Common myeloid progenitor, CD34-positive (primary cell): ENCODE data around the gene NXF3.
"Not testable (repeated sequence)": the region's sequence is repeated elsewhere in the genome, so short reads cannot be mapped to it uniquely, and the experiment has no call there.

Source experiments
- CTCF ChIA-PET: fragments of 350-600 bp; sonication (Branson Sonifier 250); formaldehyde crosslinking; loops from one replicate; lab custom pipeline; 2021; ENCODE audit warnings: antibody characterized with exemption; lab: Charles Lee
- POLR2A ChIA-PET: fragments of 350-600 bp; sonication (Branson Sonifier 250); formaldehyde crosslinking; loops from one replicate; lab custom pipeline; 2021; ENCODE audit warnings: antibody characterized with exemption; lab: Charles Lee
- DNase-seq, 3 donors: peaks; one replicate each; pipeline versions ENCODE4 v3.0.0 to v3.0.0-alpha.2; 2013
- H3K27ac ChIP-seq, 2 experiments: 1 replicate in 1 of 2; 2 replicates in 1 of 2; pipeline ENCODE4 v1.7.0; 2013; ENCODE audit warnings: inconsistent platforms in 2 of 2, low read length in 2 of 2, mild to moderate bottlenecking in 2 of 2, low read depth in 1 of 2, moderate library complexity in 1 of 2; ENCODE audit not compliant: severe bottlenecking in 2 of 2, insufficient read depth in 1 of 2, poor library complexity in 1 of 2
- H3K27me3 ChIP-seq, 5 experiments: replicated peaks in 2 of 5; 1 replicate in 3 of 5; 2 replicates in 2 of 5; pipeline versions ENCODE4 v1.6.1 to v1.7.0; 2013; ENCODE audit warnings: low read length in 4 of 5, mild to moderate bottlenecking in 2 of 5, moderate library complexity in 2 of 5, inconsistent platforms in 1 of 5; ENCODE audit not compliant: insufficient read depth in 5 of 5, control insufficient read depth in 4 of 5
- H3K36me3 ChIP-seq, 4 experiments: 1 replicate in 2 of 4; 2 replicates in 2 of 4; pipeline versions ENCODE4 v1.6.1 to v1.7.0; 2013; ENCODE audit warnings: low read length in 3 of 4, control low read depth in 1 of 4, mild to moderate bottlenecking in 1 of 4; ENCODE audit not compliant: control insufficient read depth in 4 of 4, insufficient read depth in 4 of 4
- H3K4me1 ChIP-seq, 4 experiments: 1 replicate in 3 of 4; 2 replicates in 1 of 4; pipeline versions ENCODE4 v1.6.1 to v1.7.1; 2013; ENCODE audit warnings: low read length in 3 of 4, mild to moderate bottlenecking in 3 of 4, control low read depth in 1 of 4, inconsistent platforms in 1 of 4, moderate library complexity in 1 of 4; ENCODE audit not compliant: control insufficient read depth in 4 of 4, insufficient read depth in 4 of 4; ENCODE audit errors: control extremely low read depth in 1 of 4
- H3K4me3 ChIP-seq, 7 experiments: 1 replicate in 4 of 7; 2 replicates in 3 of 7; pipeline versions ENCODE4 v1.5.1 to v1.7.0; 2013; ENCODE audit warnings: mild to moderate bottlenecking in 7 of 7, low read length in 6 of 7, moderate library complexity in 6 of 7, inconsistent platforms in 2 of 7, low read depth in 2 of 7, control low read depth in 1 of 7; ENCODE audit not compliant: insufficient read depth in 4 of 7, control insufficient read depth in 1 of 7; ENCODE audit errors: extremely low read depth in 1 of 7
- H3K9me3 ChIP-seq, 5 experiments: 1 replicate in 4 of 5; 2 replicates in 1 of 5; pipeline versions ENCODE4 v1.6.1 to v1.7.1; 2013; ENCODE audit warnings: low read length in 4 of 5, mild to moderate bottlenecking in 2 of 5, inconsistent platforms in 1 of 5, low read depth in 1 of 5, moderate library complexity in 1 of 5; ENCODE audit not compliant: control insufficient read depth in 4 of 5, insufficient read depth in 2 of 5; ENCODE audit errors: control extremely low read depth in 1 of 5
- WGBS: methylation state at CpG from one replicate; pipeline ENCODE4 v1.1.5; 2013; ENCODE audit not compliant: insufficient coverage; 5-methylcytosine and 5-hydroxymethylcytosine counted together

The NXF3 gene

GRCh38 chrX:103107227-103107737 lies 14.3 kb upstream of the NXF3 start:
- peaks cover 0 to 15% (median 0%) of the 10 kb centered on the region in 5 experiments for H3K9me3 ChIP-seq
- WGBS: 90% methylated on average over 11 of the region's 21 CpGs
- H3K36me3 ChIP-seq, DNase-seq, H3K27ac ChIP-seq, H3K4me1 ChIP-seq, H3K4me3 ChIP-seq, H3K27me3 ChIP-seq, CTCF ChIA-PET, POLR2A ChIA-PET: not testable (repeated sequence)

GRCh38 chrX:103104370-103104769 lies 11.4 kb upstream of the NXF3 start:
- H3K36me3 ChIP-seq, H3K4me3 ChIP-seq, H3K4me1 ChIP-seq, H3K27ac ChIP-seq, H3K27me3 ChIP-seq, DNase-seq, POLR2A ChIA-PET: not testable (repeated sequence)
- WGBS: 89% methylated on average over 15 of the region's 26 CpGs
- H3K9me3 ChIP-seq: peaks cover 0 to 14% (median 0%) of the 10 kb centered on the region in 5 experiments
- CTCF ChIA-PET: interaction anchor here (0.6 kb wide), 1 partner anchor 22 kb away, joined by 3 read pairs; no protein-coding TSS in a partner anchor

GRCh38 chrX:103103866-103104265 lies 10.9 kb upstream of the NXF3 start:
- WGBS: no CpG with 5 or more reads among the region's 2 CpGs
- H3K9me3 ChIP-seq, H3K36me3 ChIP-seq, DNase-seq, H3K27ac ChIP-seq, POLR2A ChIA-PET, H3K27me3 ChIP-seq, H3K4me1 ChIP-seq, H3K4me3 ChIP-seq: not testable (repeated sequence)
- CTCF ChIA-PET: interaction anchor here (0.6 kb wide), 1 partner anchor 21 kb away, joined by 3 read pairs; no protein-coding TSS in a partner anchor

- Histone ChIP-seq H3K9me3 (peaks cover 0 to 2% (median 0%) of the 10 kb centered on the region in 5 experiments), H3K4me3 (no peak overlapping the region), H3K27ac (no peak overlapping the region), H3K27me3 (peaks cover 0 to 3% (median 0%) of the 10 kb centered on the region in 5 experiments), H3K36me3 (no peaks in the 10 kb centered on the region), H3K4me1 (peaks cover 0 to 2% (median 0%) of the 10 kb centered on the region in 4 experiments)
- ChIA-PET POLR2A (no interaction called here), CTCF (no interaction called here)
- peak; percentile 5 to 34 (median 8) for DNase-seq
- WGBS: no CpG with 5 or more reads among the region's 3 CpGs
Observed at GRCh38 chrX:103101299-103102042, 8.5 kb upstream of the NXF3 start.

DNA sequence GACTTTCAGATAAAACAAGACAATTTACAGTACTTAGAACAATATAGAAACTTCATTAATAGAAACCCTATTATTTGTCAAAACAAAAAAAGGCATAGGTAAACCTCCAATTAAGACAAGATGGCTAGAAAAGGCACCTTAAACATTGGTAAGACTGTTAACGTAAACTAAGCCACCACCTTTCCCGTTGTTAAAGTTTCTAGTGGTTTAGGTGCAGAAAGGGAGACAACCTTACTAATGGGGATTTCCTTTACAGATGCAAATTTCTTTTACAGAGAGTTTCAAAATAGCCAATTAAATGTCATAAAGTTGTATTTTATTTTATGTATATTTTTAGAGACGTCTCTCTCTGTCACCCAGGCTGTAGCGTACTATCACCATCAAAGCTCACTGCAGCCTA lies 7.5 kb upstream of the NXF3 start:
- WGBS: 100% methylated on average over 1 of the region's 4 CpGs
- no peak for DNase-seq
- Histone ChIP-seq H3K27me3 (peaks cover 0 to 3% (median 0%) of the 10 kb centered on the region in 5 experiments), H3K9me3 (peaks cover 0 to 2% (median 0%) of the 10 kb centered on the region in 5 experiments), H3K4me3 (no peak overlapping the region), H3K27ac (no peak overlapping the region), H3K4me1 (peaks cover 0 to 2% (median 0%) of the 10 kb centered on the region in 4 experiments), H3K36me3 (no peaks in the 10 kb centered on the region)
- POLR2A ChIA-PET: no interaction called here
- CTCF ChIA-PET: no interaction called here

GRCh38 chrX:103099691-103100090 lies 6.7 kb upstream of the NXF3 start:
- DNase-seq: no peak
- CTCF ChIA-PET: no interaction called here
- peaks cover 0 to 3% (median 0%) of the 10 kb centered on the region in 5 experiments for H3K27me3 ChIP-seq
- no peak overlapping the region for H3K27ac ChIP-seq
- peaks cover 0 to 2% (median 0%) of the 10 kb centered on the region in 4 experiments for H3K4me1 ChIP-seq
- peaks cover 0 to 2% (median 0%) of the 10 kb centered on the region in 5 experiments for H3K9me3 ChIP-seq
- 80% methylated on average over 1 of the region's 4 CpGs for WGBS
- no peaks in the 10 kb centered on the region for H3K36me3 ChIP-seq
- POLR2A ChIA-PET: no interaction called here
- no peak overlapping the region for H3K4me3 ChIP-seq

DNA sequence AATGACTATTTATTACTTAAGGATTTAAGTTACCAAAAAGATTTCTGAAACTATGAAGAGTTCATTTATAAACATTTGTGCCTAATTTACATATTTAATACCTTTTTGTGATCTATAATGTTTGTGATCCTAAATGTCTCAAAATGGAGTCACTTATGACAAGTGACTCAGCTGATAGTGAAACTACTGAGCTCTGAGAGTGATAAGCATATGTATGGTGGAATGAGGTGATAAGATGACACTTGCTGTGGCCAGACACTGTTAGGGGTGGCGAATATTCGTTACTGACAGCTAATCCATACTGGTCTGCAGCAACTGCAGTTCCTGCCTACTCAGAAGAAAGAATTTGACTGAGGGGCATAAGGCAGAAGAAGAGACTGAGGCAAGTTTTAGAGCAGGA lies 5.5 kb upstream of the NXF3 start:
- WGBS: 85% methylated on average over 2 of the region's 2 CpGs
- peaks cover 0 to 3% (median 0%) of the 10 kb centered on the region in 5 experiments for H3K27me3 ChIP-seq
- ChIA-PET POLR2A (no interaction called here), CTCF (no interaction called here)
- H3K4me1 ChIP-seq: peaks cover 0 to 2% (median 0%) of the 10 kb centered on the region in 4 experiments
- H3K27ac ChIP-seq: no peak overlapping the region
- no peak overlapping the region for H3K4me3 ChIP-seq
- H3K36me3 ChIP-seq: no peaks in the 10 kb centered on the region
- H3K9me3 ChIP-seq: peaks cover 0 to 2% (median 0%) of the 10 kb centered on the region in 5 experiments
- DNase-seq: no peak
